ENCODE results near the gene SLC38A1.
A peak's percentile ranks its signal among the peaks of the same experiment; 100 is the strongest.

The SLC38A1 gene

DNA sequence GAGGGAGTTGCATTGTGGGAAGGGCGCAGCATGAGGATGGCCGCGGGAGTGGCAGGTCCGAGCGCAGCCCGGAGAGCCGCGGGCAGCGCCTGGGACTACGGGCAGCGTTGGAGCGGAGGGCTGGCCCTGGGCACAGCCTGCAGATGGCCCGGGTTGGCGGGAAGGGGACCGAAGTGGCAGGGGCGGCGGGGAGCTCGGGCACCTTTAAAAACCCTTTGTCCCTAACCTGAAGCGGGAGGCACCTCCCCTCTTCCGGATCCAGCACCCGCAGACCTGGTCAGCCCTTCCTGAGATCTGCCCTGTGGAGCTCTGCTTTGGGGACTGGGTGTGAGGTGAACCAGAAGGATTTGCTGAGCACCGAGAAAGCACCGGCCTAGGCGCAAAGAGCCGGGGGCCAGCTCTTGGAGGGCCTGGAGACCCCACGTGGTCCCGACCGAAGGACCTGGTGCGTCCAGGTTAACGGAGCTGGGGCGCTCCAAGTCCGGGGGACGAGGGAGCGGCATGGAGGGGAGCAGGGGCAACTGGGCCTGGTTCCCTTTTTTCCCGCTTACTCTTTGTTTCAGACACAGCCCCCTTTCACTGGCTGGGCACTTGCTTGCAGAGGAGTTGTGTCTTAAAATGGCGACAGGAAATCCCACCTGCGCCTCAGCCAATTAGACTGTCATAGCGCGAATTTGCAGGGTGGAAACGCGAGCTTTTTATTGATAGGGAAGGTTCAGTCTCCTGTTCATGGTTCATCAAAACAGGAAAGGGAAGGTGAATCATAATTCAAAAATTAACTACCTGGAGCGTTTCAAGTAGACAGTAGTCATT lies 792 bp upstream of the SLC38A1 start:
- H3K4me3 ChIP-seq (ENCODE audit: low read depth, low read length): peak overlapping the region; percentile 79
- no peak for DNase-seq (ENCODE audit: low read depth)

DNA sequence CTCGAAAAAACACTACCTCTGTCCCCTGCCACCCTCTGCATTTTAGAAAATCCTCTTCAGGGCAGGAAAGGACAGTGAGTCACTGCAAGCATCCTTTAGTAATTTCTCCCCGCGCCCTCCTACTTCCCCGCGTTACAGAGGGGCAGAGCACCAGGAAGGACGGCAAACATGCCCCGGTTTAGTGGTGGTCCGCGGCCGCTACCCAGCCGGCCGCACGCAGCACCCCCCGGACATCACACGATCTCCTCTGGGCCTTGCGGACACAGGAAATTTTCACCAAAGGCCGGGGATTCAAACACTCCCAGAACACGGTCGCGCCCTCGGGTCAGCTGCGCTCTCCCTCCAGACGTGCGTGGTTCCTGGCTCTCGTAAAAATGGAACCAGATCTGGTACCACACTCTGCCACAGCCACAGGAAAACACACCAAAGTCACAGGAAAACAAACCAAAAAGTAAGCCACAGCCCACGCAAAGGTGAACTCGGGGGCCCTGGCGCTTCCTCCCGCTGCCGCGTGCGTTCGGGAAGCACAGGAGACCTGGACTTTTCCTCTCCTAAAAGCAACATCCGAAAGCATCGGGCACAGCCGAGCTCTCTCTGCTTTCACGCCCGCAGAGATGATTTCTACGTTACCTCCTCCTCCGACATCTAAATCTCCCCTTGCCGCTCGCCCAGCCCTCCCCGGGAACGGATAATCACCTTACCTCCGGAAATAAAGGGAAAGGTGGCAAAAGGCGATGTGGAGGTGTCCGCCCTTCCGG lies 839 bp downstream of the SLC38A1 start:
- no peak for DNase-seq (ENCODE audit: low read depth)

More for the DNA sequence above, 792 bp upstream of the SLC38A1 start:
- TF ChIP-seq, protein P1, sequence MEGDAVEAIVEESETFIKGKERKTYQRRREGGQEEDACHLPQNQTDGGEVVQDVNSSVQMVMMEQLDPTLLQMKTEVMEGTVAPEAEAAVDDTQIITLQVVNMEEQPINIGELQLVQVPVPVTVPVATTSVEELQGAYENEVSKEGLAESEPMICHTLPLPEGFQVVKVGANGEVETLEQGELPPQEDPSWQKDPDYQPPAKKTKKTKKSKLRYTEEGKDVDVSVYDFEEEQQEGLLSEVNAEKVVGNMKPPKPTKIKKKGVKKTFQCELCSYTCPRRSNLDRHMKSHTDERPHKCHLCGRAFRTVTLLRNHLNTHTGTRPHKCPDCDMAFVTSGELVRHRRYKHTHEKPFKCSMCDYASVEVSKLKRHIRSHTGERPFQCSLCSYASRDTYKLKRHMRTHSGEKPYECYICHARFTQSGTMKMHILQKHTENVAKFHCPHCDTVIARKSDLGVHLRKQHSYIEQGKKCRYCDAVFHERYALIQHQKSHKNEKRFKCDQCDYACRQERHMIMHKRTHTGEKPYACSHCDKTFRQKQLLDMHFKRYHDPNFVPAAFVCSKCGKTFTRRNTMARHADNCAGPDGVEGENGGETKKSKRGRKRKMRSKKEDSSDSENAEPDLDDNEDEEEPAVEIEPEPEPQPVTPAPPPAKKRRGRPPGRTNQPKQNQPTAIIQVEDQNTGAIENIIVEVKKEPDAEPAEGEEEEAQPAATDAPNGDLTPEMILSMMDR (IDR thresholded peaks at IDR 0.05; ENCODE audit: control insufficient read depth, extremely low read depth, insufficient read depth): no peak

GRCh38 chr12:46267575-46267824 lies 1.3 kb downstream of the SLC38A1 start:
- no peak for DNase-seq (ENCODE audit: low read depth)
- H3K4me3 ChIP-seq (ENCODE audit: low read depth, low read length): peak overlapping the region; percentile 79
- TF ChIP-seq, protein P1 (IDR thresholded peaks at IDR 0.05; ENCODE audit: control insufficient read depth, extremely low read depth, insufficient read depth): no peak

More for the DNA sequence above, 839 bp downstream of the SLC38A1 start:
- peak overlapping the region; percentile 79 for H3K4me3 ChIP-seq (ENCODE audit: low read depth, low read length)
- TF ChIP-seq, protein P1 (IDR thresholded peaks at IDR 0.05; ENCODE audit: control insufficient read depth, extremely low read depth, insufficient read depth): no peak

DNA sequence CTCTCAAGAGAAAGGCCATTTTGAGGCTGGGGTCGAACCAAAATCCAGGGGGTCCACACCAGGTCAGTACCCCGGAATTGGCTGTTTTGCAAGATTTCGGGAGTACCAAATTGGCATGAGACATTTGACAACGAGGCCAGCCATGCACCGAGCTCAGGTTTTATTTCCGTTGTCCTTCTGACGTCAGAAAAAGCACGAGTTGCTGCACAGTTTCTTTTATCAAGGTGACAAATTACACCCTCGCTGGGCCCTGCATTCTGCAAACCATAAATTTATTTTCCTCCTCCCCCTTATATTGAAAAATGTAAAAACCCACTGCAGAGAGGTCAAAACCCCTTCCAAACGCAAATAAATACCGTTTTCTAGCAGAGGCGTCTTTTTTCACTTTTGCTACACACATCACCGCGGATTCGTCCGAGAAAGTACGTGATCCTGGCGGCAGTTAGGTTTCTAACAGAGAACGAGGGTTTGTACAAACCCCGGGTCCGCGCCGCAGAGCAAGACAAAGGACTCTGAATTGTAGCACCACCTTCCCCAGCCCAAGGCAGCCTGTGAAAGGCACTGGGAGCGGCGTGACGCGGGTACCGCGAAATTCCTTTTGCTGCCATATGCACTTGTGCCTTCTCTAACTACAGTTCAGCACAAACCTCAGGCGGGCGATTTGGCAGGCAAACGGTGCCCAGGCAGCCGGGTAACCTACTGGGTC lies 1.8 kb downstream of the SLC38A1 start:
- peak overlapping the region; percentile 79 for H3K4me3 ChIP-seq (ENCODE audit: low read depth, low read length)
- no peak for DNase-seq (ENCODE audit: low read depth)
- TF ChIP-seq, protein P1 (IDR thresholded peaks at IDR 0.05; ENCODE audit: control insufficient read depth, extremely low read depth, insufficient read depth): no peak

- no peak overlapping the region for H3K4me3 ChIP-seq (ENCODE audit: low read depth, low read length)
- no peak for DNase-seq (ENCODE audit: low read depth)
These were observed 2.5 kb downstream of the SLC38A1 start for GRCh38 chr12:46266382-46266791.

GRCh38 chr12:46265734-46266133 lies 3.1 kb downstream of the SLC38A1 start:
- no peak overlapping the region for H3K4me3 ChIP-seq (ENCODE audit: low read depth, low read length)
- TF ChIP-seq, protein P1 (IDR thresholded peaks at IDR 0.05; ENCODE audit: control insufficient read depth, extremely low read depth, insufficient read depth): no peak
- no peak for DNase-seq (ENCODE audit: low read depth)

More at GRCh38 chr12:46266382-46266791, 2.5 kb downstream of the SLC38A1 start:
- TF ChIP-seq, protein P1 (IDR thresholded peaks at IDR 0.05; ENCODE audit: control insufficient read depth, extremely low read depth, insufficient read depth): no peak

Measured in LNCaP clone FGC (cell line).